Fibroblast of skin of back (primary cell): Measurements from ENCODE around the gene TBC1D1.
A peak's percentile ranks its signal among the peaks of the same experiment; 100 is the strongest.
"Not testable (repeated sequence)": the region's sequence is repeated elsewhere in the genome, so short reads cannot be mapped to it uniquely, and the experiment has no call there.

Experiments used
- DNase-seq: peaks from one replicate; pipeline ENCODE4 v3.0.0-alpha.2; 2013

The TBC1D1 gene

GRCh38 chr4:37966044-37966443 lies 75.2 kb downstream of the TBC1D1 start:
- no peak for DNase-seq

DNA sequence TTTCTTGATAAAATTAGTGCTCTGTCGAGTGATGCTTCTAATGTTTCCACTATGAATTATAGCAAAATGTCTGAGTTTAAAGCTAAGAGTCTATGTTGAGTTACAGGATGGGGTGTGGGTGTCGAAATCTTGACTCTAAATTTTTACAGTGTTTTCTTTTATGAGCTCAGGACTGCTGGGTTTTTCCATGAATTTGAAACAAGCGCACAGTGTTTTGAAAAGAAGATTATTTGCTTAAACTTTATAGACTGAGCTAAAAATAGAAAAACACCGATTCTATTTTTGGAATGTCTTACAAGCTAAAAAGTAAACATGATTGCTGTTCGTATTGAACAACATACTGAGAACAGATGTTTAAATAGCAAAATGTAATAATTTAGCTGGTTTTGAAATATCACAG lies 76.9 kb downstream of the TBC1D1 start:
- DNase-seq, result peak; percentile 45

DNA sequence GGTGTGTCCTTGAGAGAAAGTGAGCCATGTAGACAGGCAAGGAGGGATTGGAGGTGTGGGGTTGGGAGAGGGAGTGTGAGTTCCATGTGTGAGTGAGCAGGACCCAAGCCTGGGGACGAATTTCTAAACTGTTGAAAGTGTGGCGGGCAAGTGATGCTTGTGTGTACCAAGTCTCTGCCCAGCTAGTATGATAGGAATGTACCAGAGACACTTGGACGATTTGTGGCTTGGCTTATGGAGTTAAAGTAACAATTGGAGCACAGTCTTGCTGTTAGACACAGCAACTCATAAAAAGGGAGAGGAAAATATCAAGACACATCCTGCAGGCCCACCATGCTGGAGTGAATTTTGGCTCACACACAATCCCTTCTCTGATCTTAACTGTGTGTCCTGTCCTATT lies 77.9 kb downstream of the TBC1D1 start:
- DNase-seq, result peak; percentile 30

DNA sequence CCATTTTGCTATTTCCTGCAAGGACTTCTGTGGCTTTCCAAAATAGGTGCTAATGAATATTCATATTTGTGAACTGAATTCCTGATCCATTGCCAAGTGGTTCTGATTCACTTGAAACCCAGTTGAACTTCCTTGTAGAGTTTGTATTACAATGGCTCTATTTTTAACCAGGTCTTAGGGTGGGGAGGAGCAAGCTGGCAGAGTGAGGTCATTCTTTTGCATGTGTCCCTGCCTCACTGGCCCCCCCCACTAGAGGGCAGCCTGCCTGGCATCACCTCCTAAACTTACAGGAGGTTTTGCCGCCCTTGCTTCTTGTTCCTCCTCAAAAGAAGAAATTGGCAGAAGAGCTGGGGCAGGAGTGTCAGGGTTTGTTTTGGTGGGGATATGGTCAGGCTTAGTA lies 79.8 kb downstream of the TBC1D1 start:
- peak; percentile 63 for DNase-seq

DNA sequence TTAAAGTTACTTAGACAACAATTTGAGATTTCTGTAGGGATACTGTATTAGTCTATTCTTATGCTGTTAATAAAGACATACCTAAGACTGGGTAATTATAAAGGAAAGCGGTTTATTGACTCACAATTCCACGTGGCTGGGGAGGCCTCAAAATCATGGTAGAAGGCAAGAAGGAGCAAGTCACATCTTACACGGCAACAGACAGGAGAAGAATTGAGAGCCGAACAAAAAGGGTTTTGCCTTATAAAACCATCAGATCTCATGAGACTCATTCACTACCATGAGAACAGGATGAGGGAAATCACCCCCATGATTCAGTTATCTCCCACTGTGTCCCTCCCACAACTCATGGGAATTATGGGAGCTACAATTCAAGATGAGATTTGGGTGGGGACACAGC lies 80.3 kb downstream of the TBC1D1 start:
- no peak for DNase-seq

DNA sequence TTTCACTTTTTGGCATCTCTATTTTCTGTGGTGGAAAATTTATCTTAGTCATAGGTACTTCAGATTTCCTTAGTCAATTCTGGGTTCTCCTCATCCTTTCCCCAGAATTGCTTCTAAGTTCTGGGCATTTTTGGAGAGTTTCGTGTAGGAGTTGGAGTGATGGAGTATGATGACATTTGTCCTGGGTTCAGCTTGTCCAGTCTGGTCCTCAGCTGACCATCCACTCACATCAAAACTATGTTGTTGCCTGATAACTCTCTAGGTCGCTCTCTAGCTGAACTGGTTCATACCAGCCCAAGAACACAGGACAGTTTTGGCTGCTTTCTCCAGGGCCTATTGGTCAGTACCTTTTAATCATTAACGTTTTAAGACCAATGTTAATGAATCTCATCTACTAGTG lies 82.6 kb downstream of the TBC1D1 start:
- no peak for DNase-seq

DNA sequence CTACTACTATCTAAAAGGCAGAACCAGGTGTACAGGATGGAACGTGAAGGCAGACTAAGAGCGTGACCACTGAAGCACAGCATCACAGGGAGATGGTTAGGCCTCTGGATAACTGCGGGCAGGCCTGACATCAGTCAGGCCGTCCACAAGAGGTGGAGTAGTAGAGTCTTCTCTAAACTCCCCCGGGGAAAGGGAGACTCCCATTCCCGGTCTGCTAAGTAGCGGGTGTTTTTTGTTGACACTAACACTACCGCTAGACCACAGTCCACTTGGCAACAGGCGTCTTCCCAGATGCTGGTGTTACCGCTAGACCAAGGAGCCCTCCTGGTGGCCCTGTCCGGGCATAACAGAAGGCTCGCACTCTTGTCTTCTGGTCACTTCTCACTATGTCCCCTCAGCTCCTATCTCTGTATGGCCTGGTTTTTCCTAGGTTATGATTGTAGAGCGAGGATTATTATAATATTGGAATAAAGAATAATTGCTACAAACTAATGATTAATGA lies 84.5 kb downstream of the TBC1D1 start:
- DNase-seq, result not testable (repeated sequence)

DNA sequence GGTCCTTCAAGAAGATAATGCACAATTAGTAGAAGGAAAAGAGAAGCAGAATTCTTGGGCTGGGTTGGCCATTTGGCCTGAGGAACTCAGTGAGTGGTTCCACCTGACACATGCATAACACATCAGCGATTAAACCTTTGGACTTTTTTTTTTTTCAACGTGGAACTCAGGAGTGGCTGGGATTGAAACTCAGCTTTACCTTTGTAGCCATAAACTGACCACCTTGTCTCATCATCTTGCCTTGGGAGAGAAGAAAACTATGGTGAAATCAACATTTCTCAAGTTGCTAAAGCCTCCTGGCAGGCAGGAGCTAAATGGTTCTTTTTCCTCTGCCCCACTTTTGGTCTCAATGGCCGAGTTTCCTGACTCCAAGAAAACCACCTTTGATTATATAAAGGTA lies 85.6 kb downstream of the TBC1D1 start:
- no peak for DNase-seq

GRCh38 chr4:37976991-37977470 lies 86.1 kb downstream of the TBC1D1 start:
- peak; percentile 82 for DNase-seq

GRCh38 chr4:37977471-37978247 lies 86.8 kb downstream of the TBC1D1 start:
- DNase-seq, result peak; percentile 70

DNA sequence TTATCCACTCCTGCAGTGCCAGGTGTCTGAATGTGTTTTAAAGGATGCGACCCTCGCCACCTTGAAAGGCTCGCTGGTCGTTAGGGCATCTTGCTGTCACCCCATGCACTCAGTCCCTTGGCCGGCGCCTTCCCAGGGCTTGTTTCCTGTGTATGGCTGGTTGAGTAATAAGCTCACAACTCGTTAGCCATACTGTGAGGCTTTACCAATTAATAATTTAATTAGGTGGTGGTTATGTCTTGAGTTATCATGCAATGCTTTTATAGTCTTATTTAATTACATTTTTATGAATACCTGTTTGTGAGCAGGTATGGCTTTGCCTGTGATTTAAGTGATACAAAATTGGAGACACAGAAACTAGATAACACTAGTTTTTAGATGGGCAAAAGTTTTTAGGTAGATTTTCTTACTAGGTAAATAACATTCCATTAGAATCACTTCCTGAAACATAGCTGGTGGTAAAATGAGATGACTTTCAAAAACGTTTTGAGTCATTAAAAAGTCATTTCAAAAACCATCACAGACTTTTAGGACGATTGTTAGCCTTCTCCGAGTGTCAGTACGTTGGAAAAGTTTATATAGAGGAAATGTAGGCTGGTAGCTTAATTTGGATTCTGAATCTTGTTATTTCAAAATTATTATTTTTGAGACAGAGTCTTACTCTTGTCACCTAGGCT lies 87.5 kb downstream of the TBC1D1 start:
- DNase-seq, result peak; percentile 34

DNA sequence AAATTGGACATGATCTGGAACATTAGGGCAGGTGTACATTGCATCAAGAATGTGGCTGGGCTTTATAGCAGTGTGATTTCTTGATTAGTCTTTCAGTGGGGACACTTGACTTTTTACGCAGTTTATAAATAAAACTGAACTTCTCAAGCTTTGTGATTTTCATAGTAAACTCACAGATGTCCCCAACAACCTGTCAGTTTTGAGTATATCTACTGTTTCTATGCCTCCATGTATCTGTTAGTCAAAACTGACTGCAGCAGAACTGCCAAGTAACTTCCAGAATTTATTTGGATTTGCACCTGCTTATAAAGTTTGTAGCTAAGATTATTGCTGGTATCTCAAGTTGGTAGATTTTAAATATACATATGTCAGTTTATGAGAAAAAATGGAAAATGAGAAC lies 89.4 kb downstream of the TBC1D1 start:
- DNase-seq, result no peak

- DNase-seq, result no peak
Measured at GRCh38 chr4:37981425-37981824, 90.5 kb downstream of the TBC1D1 start.

DNA sequence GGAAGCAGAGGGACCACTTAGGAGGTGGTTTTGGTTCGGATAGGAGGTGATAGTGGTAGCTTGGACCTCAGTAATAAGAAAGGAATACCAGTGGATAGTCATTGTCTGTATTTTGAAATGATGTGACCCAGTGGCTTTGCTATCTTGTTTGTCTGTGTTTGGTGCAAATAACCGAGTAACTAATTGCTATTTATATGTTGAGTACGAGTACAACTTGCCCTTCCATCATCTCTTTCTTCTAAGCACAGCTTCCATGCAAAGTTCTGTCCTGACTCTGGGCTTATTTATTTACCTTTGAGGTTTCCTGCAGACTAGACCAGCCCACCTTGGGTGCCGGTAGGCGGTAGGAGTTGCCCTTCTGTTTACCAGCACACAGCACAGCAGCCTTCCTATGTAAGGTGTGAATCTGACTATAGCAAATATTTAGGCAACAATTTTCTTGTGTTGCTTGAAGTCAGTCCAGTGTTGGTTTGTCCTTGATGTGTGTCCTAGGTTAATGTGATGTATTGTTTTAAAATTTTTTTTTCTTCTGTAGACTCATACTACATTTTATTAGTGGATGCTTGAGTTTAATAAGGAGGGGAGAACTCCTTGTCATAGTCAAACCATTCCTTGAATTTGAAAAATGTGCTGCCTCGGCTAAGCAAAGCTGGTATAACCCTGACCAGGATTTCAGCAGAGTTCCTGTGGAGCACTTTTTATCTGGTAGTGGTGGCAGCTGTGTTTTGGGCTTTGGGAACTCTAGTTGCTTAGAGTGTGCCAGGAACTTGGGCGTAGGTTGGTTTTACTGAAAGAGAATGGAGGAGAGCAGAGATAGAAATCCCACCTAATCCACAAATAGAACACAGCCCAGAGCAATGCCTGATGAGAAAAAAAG lies 91.2 kb downstream of the TBC1D1 start:
- DNase-seq, result peak; percentile 79

DNA sequence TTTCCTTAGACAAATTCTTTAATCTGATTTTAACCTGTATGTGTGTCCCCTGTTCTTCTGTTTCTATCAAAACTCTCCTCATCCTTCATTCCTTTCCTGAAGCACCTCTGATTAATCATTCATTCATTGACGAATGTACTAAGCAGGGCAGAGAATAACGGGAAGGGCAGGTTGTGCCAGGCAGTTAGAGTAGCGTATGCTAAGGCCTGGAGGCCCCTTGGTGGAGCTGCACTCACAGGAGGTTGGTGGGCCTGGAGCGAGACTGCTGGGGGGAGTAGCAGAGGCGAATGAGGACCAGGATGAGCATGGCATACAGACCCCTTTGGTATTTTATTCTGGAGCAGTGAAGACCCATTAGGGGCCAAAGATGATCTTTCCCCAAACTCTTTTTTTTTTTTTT lies 91.9 kb downstream of the TBC1D1 start:
- DNase-seq, result no peak

DNA sequence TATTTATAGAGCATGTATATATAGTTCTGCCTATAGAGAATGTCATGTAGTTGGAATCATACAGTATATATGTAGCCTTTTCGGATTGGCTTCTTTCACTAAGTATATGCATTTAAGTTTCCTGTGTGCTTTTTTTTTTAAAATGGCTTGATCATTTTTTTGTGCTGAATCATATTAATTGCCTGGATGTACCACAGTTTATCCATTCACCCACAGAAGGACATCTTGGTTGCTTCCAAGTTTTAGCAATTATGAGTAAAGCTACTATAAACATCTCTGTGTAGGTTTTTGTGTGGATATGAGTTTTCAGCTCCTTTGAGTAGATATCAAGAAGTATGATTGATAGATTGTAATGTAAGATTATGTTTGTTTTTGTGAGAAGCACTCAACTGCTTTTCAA lies 93.1 kb downstream of the TBC1D1 start:
- DNase-seq, result peak; percentile 43

DNA sequence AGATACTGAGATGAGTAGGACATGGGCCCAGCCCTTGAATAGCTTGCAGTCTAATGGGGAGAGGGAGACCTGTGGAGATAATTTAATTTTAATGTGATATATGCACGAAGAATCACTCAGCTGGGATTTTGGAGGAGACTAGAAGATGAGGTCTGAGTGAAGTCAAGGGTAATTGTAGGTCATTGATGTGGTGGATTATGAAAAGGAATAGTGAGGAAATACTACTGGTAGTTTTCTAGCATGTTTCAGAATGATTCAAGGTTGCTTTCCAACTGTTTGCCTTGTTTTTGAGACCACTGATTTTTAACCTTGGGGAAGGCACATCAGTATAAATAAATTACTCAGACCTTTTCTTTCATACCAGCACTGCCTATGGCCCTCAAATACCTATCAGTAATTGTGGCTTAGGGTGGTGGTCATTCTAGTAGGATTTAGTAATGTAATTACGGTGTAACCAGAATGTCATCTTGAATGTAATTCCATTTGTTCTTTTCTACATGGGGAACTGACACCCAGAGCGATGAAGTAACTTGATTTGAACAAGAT lies 94.9 kb downstream of the TBC1D1 start:
- DNase-seq, result no peak

DNA sequence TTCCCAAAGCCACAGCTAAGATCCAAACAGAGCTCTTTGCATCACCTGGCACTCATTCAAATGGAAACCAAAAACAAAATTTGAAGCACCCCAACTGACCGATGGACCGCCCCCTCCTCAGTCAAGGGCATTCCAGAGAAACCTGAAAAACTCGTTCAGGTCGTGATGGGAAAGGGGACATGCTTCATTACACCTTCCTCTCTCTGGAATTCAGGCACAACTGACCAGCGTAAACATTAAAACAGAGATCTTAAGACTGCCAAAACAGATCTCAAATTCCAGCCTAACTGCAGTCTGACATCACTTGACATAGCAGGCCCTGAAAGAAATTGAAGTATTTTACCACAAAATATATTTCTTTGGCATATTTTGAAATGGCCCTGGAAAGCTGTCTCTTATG lies 97.8 kb downstream of the TBC1D1 start:
- no peak for DNase-seq

DNA sequence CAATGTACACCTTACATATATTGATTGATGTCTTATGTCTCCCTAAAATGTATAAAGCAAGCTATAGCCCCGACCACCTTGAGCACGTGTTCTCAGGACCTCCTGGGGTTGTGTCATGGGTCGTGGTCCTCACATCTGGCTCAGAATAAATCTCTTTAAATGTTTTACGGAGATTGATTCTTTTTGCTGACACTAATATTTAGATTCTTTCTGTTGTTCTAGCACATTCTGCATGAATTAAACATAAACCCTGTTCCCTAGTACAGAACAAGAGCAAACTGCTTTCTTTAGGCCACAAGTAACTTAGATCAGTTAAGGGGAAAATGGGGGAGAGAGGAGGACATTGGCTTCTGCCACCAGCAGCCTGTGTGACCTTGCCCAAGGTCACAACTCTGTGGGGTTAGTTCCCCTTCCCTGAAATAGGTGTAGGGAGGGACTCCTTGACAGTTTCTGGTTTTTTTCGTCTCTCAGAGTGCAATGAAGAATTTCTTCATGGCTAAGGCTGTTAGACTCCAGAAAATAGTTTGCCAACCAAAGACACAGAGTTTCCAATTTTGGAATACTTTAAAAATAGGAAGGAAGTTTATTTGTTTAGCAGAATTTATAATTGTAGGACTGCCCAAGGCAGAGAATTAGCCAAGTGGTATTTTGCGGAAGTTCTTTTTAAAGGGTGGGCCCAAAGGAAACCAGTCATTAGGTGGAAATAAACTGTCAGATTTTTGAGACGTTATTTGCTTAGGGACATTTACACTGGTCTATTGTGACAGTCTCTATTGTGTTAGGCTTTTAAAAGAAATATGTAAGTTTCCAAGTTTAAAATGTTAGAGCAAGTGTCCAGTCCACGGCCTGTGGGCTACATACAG lies 98.7 kb downstream of the TBC1D1 start:
- DNase-seq, result no peak

GRCh38 chr4:37990731-37991245 lies 99.9 kb downstream of the TBC1D1 start:
- no peak for DNase-seq
